Activated effector memory CD4-positive, alpha-beta T cell treated with Interleukin-2 at 50 U/mL for 16 hours (primary cell): ENCODE data around the gene DARS1.
"Not testable (repeated sequence)": the region's sequence is repeated elsewhere in the genome, so short reads cannot be mapped to it uniquely, and the experiment has no call there.

Experiments used
- DNase-seq: peaks from one replicate; pipeline ENCODE4 v3.0.0-alpha.2; 2020

DARS1 gene

GRCh38 chr2:135975702-135976101 lies 9.7 kb downstream of the DARS1 start:
- DNase-seq: no peak

GRCh38 chr2:135974036-135974435 lies 11.4 kb downstream of the DARS1 start:
- DNase-seq: no peak

- no peak for DNase-seq
These were observed 15.6 kb downstream of the DARS1 start for GRCh38 chr2:135969655-135970387.

- DNase-seq: no peak
These were observed 19.7 kb downstream of the DARS1 start for GRCh38 chr2:135965756-135966155.

GRCh38 chr2:135964404-135964803 lies 21.0 kb downstream of the DARS1 start:
- not testable (repeated sequence) for DNase-seq

GRCh38 chr2:135963841-135964240 lies 21.6 kb downstream of the DARS1 start:
- no peak for DNase-seq

GRCh38 chr2:135962366-135963123 lies 22.9 kb downstream of the DARS1 start:
- DNase-seq: no peak

GRCh38 chr2:135960656-135961551 lies 24.5 kb downstream of the DARS1 start:
- DNase-seq: no peak

GRCh38 chr2:135960150-135960549 lies 25.3 kb downstream of the DARS1 start:
- DNase-seq: no peak

GRCh38 chr2:135958927-135959326 lies 26.5 kb downstream of the DARS1 start:
- DNase-seq: not testable (repeated sequence)

- no peak for DNase-seq
These were observed 31.3 kb downstream of the DARS1 start for GRCh38 chr2:135954020-135954601.

GRCh38 chr2:135952891-135953290 lies 32.5 kb downstream of the DARS1 start:
- DNase-seq: no peak

- no peak for DNase-seq
These were observed 34.3 kb downstream of the DARS1 start for GRCh38 chr2:135951041-135951583.

- DNase-seq: no peak
These were observed 35.8 kb downstream of the DARS1 start for GRCh38 chr2:135949451-135950234.

- DNase-seq: peak; percentile 36
These were observed 36.6 kb downstream of the DARS1 start for GRCh38 chr2:135948642-135949355.

- no peak for DNase-seq
These were observed 37.3 kb downstream of the DARS1 start for GRCh38 chr2:135948141-135948540.

GRCh38 chr2:135947483-135947882 lies 37.9 kb downstream of the DARS1 start:
- DNase-seq: no peak

- DNase-seq: no peak
These were observed 39.9 kb downstream of the DARS1 start for GRCh38 chr2:135945526-135945925.

GRCh38 chr2:135944625-135945024 lies 40.8 kb downstream of the DARS1 start:
- no peak for DNase-seq

- no peak for DNase-seq
These were observed 42.3 kb downstream of the DARS1 start for GRCh38 chr2:135942936-135943688.
